HuH-7 (cell line): ENCODE results near the gene COX19.

Experiments used
- DNase-seq: peaks from one replicate; pipeline ENCODE4 v3.0.0; 2011; ENCODE audit warnings: low spot score

Gene COX19

DNA sequence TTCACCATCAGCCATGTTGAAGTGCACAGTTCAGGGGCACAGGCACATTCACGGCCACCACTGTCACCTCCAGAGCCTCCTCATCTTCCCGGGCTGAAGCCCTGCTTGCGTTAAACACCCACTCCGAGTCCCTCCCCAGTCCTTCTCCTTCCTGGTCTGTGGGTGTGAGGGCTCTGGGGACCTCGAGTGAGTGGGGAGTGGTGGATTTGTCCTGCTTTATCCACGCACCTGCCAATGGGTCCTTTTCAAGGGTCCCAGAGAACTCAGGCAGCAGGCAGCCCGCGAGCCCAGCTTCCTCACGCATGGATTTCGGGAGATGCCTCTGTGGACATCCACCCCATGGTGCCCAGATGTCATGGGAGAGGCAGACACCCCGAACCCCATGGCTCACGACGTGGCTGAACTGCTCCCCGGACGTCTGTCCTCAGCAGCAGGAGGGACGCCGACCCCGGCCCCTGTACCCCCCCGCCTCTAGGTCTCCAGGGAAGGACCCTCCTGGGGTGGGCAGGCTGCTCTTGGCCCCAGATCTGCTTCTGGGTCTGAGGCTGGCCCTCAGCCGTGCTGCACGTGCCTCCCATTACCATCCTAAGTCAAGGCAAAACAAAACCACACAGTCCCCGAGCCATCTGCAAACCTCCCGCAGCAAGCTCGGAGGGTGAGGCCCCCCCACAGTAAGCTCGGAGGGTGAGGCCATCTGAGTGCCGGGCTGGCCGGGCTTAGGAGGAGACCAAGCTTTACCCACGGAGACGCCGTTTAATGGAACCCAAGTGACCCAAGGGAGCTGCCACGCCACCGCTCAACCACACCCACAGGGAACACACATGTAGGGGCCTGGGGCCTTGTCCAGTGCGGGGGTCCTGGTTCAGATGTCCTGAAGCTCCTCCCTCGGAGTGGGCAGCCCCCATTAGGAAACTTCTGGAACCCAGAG lies 16.6 kb upstream of the COX19 start:
- DNase-seq, result no peak

DNA sequence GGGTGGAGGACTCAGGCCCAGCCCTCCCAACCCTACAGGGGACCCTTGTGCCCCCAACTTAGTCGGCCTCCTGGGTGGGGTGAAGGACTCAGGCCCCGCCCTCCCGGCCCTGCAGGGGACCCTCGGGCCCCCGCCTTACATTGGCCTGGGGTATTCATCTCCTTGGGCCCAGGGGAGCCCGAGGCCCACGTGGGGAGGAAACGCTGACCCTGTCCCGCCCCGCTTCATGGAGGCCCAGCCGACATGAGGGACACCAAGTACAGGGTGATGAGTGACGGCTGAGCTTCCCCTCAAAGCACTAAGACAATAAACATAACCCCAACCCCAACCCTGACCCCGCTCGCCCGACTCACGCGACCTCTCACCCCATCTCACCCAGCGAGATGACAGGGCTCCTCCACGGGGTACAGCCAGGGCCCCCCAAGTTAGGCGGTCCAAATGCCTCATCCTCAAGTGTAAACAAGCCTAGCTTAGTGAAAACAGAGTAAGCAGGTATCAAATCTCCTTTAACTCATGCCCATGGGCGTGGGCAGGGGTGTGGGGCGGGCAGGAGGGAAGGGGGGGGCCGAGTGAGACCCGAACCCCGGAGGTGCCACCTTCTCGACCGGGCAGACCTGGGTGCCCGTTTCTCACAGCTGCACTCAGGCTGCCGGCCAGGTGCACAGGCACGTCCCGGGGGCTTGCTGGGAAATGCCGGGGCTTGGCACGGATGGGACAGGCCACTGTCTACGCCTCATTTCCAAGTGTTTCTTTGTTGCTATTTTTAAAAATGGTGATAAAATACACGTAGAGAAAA lies 15.8 kb upstream of the COX19 start:
- DNase-seq, result no peak

DNA sequence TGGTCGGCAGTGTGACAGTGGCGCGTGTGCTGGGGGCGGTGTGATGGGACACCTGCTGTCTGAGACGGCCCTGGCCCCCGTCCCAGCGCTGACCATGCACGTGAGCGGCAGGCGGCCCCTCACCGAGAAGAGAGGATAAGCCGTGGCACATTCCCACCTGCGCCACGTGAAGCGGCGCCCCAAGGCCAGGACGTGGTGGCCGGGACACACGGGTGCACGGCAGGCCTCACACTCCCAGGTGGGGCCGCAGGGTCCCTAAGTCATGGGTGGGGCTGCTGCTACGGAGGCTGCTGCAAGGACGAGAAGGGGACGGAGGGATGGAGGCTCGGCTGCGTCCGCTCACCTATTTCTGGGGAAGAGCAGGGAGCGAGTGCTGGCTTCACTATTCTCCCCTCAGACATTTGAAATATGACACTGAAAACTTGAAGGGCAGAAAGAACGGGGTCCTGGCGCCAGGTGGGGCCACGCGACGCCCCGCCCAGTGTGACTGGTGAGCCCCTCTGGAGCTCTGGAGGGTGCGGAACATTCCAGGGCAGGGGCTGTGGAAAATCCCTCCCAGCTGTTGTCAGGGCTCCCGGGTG lies 15.1 kb upstream of the COX19 start:
- DNase-seq, result no peak

DNA sequence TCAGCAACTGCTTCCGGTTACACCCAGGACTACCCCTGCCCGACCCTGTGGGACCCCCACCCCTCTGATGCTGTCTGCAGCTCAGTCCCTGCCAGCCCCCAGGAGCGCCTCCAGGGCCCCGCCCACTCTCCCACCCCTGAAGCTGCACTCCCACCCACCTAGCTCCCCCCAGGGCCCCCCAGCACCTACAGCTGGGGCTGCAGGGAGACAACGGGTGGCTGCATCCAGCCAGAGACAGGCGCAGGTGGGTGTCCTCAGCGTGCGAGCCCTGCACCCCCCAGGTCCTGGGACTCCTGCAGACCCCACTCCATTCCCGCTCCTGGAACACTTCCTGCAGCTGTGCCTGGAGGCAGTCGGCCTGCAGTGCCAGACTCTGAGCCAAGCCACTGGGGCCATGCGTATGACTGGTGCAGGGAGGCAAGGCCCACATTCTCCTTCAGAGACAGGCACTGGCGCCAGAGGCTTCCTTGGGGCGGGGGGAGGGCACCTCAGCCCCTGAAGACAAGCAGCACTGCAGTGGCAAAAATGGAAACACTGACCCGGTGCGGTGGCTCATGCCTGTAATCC lies 13.7 kb upstream of the COX19 start:
- no peak for DNase-seq

GRCh38 chr7:988426-988911 lies 13.1 kb upstream of the COX19 start:
- peak; percentile 64 for DNase-seq

GRCh38 chr7:987909-988308 lies 12.6 kb upstream of the COX19 start:
- DNase-seq, result no peak

DNA sequence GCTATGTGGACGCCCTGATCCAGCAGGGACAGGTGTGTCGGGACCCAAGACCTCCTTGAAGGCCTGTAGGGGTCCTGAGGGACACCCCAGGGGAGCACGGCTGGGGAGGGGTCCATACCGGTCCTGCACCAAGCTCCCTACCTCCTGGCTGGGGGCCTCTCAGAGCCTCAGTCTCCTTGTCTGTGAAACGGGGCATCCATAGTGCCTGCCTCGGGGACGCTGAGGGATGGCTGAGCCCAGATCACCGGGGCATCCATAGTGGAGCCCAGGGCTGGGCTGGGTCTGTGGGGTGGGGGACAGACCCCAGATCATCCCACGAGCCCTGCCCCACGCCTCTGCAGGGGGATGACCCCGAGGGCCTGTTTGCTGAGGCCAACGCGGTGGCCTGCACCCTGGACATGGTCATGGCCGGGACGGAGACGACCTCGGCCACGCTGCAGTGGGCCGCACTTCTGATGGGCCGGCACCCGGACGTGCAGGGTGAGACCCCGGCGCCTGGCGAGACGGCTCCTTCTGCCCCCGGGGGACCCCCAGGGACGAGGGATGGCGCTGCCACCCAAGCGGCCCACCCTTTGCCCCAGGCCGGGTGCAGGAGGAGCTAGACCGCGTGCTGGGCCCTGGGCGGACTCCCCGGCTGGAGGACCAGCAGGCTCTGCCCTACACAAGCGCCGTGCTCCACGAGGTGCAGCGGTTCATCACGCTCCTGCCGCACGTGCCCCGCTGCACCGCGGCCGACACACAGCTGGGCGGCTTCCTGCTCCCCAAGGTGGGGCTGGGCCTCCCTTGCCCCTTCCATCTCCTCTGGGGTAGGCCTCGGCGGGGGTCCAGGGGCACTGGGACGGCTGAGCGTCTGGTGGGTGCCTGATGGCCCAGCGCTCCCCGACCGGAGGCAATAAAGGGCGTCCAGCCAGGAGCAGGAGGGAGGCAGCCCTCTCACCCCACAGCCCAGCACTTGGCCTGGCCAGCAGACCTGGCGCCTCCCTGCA lies 11.7 kb upstream of the COX19 start:
- DNase-seq, result no peak

DNA sequence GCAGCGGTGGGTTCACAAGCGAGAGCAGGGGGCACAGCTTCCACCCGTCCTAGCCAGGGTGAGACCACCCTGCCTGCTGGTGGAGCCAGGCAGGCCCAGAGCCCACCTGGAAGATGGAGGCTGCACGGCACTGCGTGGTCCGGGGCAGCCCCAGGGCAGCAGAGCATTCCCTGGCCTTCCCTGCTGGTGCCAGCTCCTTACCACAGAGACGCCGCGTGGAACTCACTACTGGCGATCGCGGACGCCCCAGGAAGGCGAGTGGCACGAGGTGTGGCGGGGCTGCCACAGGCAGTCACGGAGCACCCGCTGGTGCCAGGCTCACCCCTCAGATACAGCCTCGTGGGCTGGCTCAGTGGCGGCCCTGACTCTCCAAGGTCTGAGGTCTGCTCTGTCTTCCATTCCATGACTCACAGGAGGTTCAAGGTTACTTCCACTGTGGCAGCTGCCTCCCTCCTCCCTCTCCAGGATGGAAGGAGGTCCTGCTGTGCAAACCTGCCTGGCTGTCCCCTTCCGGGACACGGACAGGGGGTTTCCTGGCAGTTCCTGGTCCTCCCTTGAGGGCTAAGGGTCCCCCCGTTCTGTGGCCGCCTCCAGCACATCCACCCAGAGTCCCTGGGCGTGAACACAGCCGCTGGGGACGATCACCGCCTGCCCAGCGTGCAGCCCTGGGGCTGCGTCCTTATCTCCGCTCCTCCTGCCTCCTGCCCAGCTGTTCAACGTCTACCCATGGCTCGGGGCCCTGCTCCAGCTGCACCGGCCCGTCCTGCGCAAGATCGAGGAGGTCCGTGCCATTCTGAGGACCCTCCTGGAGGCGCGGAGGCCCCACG lies 10.8 kb upstream of the COX19 start:
- no peak for DNase-seq

DNA sequence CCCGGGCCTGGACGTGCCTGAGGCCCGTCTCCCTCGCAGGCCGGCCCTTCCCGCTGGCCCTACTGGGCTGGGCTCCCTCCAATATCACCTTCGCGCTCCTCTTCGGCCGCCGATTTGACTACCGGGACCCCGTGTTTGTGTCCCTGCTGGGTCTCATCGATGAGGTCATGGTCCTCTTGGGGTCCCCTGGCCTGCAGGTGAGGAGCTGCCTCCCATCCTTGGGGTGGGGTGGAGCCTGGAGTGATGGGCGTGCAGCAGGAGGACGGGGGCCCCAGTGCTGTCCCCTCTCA lies 9.7 kb upstream of the COX19 start:
- no peak for DNase-seq

- DNase-seq, result no peak
Measured at GRCh38 chr7:984361-985126, 9.2 kb upstream of the COX19 start.

DNA sequence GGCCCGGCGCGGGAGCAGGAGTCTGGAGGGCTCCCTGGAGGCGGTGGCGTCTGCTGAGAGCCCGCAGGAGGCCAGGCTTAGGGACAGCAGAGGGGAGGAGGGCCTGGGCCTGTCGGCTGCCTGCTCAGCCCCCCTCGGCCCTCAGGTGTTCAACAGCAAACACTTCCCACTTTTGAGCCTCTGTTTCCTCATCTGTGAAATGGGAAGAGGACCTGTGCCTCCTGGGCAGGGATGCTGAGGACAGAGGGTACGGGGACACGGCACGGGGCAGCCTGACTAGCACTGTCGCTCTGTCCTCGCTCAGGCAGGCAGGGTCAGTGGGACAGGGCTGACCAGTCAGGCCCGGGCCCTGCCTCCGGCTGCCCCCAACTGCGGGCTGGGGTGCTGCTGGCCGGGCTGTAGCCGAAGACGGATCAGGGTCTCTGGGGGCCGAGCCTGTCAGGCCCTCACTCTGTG lies 8.3 kb upstream of the COX19 start:
- no peak for DNase-seq

DNA sequence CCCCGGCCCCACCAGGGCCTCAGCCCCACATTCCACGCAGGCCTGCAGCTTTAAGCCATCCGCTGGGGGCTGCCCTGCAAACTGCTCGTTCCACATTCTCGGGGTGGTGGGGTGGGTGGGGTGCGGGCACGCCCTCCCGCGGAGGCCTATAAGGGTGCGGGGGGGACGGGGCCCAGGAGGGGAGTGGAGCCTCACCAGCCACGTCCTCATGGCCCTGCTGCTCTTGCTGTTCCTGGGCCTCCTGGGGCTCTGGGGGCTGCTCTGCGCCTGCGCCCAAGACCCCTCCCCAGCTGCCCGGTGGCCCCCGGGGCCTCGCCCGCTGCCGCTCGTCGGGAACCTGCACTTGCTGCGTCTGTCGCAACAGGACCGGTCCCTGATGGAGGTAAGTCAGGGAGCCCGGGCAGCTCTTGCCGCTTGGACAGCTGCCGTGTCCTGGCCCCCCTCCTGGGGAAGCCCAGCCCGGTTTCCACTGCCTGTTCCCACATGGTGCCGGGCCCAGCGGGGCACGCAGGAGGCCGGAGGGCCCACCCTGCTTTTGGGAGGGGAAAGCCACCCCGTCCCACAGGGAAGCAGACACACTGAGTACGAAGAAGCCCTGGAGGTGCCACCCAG lies 7.8 kb upstream of the COX19 start, which contains the start of gene CYP2W1:
Gene CYP2W1, plus strand, starts transcription at position 178 of the 612 bp plus-strand sequence. Its CDS starts 31 bp downstream, at position 209.
- DNase-seq, result no peak

GRCh38 chr7:982511-983003 lies 7.2 kb upstream of the COX19 start:
- no peak for DNase-seq

- no peak for DNase-seq
Measured at GRCh38 chr7:981793-982510, 6.6 kb upstream of the COX19 start.

- DNase-seq, result no peak
Measured at GRCh38 chr7:979886-980571, 4.7 kb upstream of the COX19 start.

GRCh38 chr7:979151-979550 lies 3.8 kb upstream of the COX19 start:
- DNase-seq, result no peak

DNA sequence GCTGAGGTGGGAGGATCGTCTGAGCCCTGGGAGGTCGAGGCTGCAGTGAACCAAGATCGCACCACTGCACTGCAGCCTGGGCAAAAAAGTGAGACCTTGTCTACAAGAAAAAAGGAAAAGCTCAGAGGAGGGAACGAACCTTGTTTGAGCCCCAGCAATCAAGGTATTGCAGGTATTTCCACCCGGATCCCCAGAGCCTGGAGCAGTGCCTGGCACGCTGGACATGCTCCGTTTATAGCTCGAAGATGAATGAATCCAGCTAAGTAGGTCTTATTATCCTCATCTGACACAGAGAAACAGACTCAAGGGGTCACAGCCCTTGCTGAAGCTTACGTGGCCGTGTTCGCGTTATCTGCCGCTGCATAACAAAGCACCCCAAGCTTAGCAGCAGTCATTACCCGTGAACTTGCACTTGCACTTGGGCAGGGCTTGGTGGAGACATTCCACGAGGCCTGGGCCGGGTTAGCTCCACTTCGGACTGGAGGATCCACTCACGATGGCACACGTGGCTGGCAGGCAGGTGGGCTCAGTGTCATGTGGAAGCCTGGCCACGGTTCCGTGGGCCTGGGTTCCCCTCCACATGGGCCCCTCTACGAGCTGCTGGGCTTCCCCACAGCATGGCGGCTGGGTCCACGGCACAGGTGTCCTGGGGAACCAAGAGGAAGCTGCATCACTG lies 3.2 kb upstream of the COX19 start:
- no peak for DNase-seq
